AG10803 (cell line): ENCODE results near the gene TCEA3.

Experiments used
- DNase-seq: peaks from one replicate; pipeline ENCODE4 v3.0.0; 2010; ENCODE audit warnings: low read depth
- H3K4me3 ChIP-seq: 2 replicates; pipeline ENCODE4 v1.5.1; 2011; ENCODE audit warnings: mild to moderate bottlenecking, low read length, control low read depth
- CTCF ChIP-seq: conservative IDR thresholded peaks from 2 replicates; pipeline ENCODE4 v1.5.1; 2011; ENCODE audit warnings: mild to moderate bottlenecking, low read length, control low read depth, inconsistent platforms

The TCEA3 gene

DNA sequence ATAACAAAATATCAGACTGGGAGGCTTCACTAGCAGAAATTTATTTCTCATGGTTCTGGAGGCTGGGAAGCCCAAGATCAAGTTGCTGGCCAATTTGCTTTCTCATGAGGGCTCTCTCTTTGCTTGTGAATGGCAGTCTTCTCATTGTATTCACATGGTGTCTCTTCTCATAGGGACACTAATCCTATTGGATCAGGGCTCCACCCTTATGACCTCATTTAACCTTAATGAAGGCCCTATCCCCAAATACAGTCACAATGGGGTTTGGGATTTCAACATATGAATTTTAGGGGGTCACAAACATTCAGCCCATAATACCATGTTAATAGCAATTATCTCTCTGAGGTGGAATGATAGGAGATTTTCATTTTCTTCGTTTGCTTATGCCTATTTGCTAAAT lies 25.3 kb downstream of the TCEA3 start:
- TF ChIP-seq CTCF: no peak
- H3K4me3 ChIP-seq: no peak overlapping the region
- no peak for DNase-seq

- no peak overlapping the region for H3K4me3 ChIP-seq
- no peak for DNase-seq
- TF ChIP-seq CTCF: no peak
Observed at GRCh38 chr1:23397908-23398307, 26.6 kb downstream of the TCEA3 start.

GRCh38 chr1:23396380-23396779 lies 28.2 kb downstream of the TCEA3 start:
- DNase-seq: no peak
- no peak overlapping the region for H3K4me3 ChIP-seq
- TF ChIP-seq CTCF: no peak

GRCh38 chr1:23395849-23396248 lies 28.7 kb downstream of the TCEA3 start:
- no peak for TF ChIP-seq CTCF
- no peak for DNase-seq
- no peak overlapping the region for H3K4me3 ChIP-seq

DNA sequence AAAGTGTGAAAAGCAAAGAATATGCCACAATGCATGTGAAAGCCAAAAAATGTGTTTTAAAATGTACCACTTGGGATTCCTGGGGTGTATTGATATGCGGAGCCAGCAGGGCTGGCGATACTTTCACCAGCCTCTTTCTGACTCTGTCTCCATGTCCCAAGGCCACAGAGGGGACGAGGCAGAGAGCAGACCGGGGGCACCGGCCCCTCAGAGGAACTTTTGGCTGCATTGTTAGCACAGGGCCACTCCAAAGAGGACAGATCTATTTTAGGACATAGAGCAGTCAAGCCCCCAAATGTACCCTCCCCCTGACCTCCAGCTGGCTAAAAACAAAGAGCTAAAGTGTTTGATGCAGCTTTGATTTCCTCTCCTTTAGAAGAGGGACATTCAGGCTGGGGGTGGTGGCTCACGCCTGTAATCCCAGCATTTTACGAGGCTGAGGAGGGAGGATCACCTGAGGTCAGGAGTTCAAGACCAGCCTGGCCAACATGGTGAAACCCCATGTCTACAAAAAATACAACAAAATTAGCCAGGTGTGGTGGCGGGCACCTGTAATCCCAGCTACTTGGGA lies 29.3 kb downstream of the TCEA3 start:
- H3K4me3 ChIP-seq: peak overlapping the region; percentile 24; the same call in 1 of the 2 replicates
- DNase-seq: no peak
- TF ChIP-seq CTCF: no peak

DNA sequence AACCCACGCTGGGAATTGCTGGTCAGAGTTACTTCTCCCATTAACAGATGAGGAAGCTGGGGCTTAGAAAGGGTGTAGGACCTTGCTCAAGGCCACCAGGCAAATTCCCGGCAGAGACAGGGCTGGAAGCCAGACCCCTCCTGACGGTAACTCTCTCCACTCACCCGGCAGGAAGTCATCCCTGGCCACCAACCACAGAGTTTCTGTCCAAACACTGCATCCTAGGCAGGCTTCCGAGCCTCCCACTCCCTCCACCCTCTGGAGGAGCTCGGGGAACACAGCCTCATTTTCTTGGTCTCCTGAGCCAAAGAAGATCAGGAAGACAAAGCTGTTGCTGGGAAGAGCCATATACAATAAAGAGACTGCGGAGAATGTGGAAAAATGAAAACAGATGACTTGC lies 29.9 kb downstream of the TCEA3 start:
- peak; percentile 38 for TF ChIP-seq CTCF
- DNase-seq: peak; percentile 96

GRCh38 chr1:23394181-23394580 lies 30.4 kb downstream of the TCEA3 start:
- TF ChIP-seq CTCF: no peak
- peak; percentile 77 for DNase-seq
- H3K4me3 ChIP-seq: no peak overlapping the region

More for the DNA sequence above, 29.9 kb downstream of the TCEA3 start:
- peak overlapping the region; percentile 24 for H3K4me3 ChIP-seq
